T47D (cell line): ENCODE measurements around the gene CSNK1D.
A peak's percentile ranks its signal among the peaks of the same experiment; 100 is the strongest.

Source experiments
- DNase-seq, 2 experiments: peaks; one replicate each; pipeline versions ENCODE4 v3.0.0 to v3.0.0-alpha.2; 2011 to 2012; ENCODE audit warnings: low read depth in 1 of 2, low spot score in 1 of 2
- JUND ChIP-seq: IDR thresholded peaks from 2 replicates; pipeline ENCODE4 v1.6.1; 2012; ENCODE audit warnings: low read depth
- in situ Hi-C: cut with HindIII; loops from 2 replicates; pipeline ENCODE4 v1.10.0; 2016; ENCODE audit warnings: low sequenced_read_pairs, low pct_unique_long_range_greater_than_20kb

The CSNK1D gene

GRCh38 chr17:82226146-82226808 lies 47.2 kb downstream of the CSNK1D start:
- DNase-seq = no peak
- in situ Hi-C loops = no loop called here
- no peak for TF ChIP-seq JUND

- TF ChIP-seq JUND = no peak
- no peak for DNase-seq
- in situ Hi-C loops = no loop called here
These were observed 48.0 kb downstream of the CSNK1D start for GRCh38 chr17:82225368-82226029.

GRCh38 chr17:82224666-82225065 lies 48.8 kb downstream of the CSNK1D start:
- no peak for TF ChIP-seq JUND
- in situ Hi-C loops = no loop called here
- DNase-seq = no peak

GRCh38 chr17:82223517-82223916 lies 50.0 kb downstream of the CSNK1D start:
- in situ Hi-C loops = no loop called here
- TF ChIP-seq JUND = no peak
- DNase-seq = no peak

GRCh38 chr17:82222816-82223215 lies 50.7 kb downstream of the CSNK1D start:
- no peak for TF ChIP-seq JUND
- in situ Hi-C loops = no loop called here
- no peak for DNase-seq

GRCh38 chr17:82221341-82221902 lies 52.1 kb downstream of the CSNK1D start:
- in situ Hi-C loops = no loop called here
- TF ChIP-seq JUND = no peak

GRCh38 chr17:82219753-82220709 lies 53.5 kb downstream of the CSNK1D start:
- no peak for DNase-seq
- in situ Hi-C loops = no loop called here
- TF ChIP-seq JUND = no peak

More at GRCh38 chr17:82221341-82221902, 52.1 kb downstream of the CSNK1D start:
- no peak for DNase-seq

- no peak for DNase-seq
- in situ Hi-C loops = no loop called here
- TF ChIP-seq JUND = no peak
These were observed 54.4 kb downstream of the CSNK1D start for GRCh38 chr17:82219083-82219482.

GRCh38 chr17:82218349-82219075 lies 55.0 kb downstream of the CSNK1D start:
- no peak for TF ChIP-seq JUND
- no peak for DNase-seq
- in situ Hi-C loops = no loop called here

GRCh38 chr17:82217530-82218204 lies 55.8 kb downstream of the CSNK1D start:
- in situ Hi-C loops = no loop called here
- DNase-seq = peak in 1 of 2 experiments; percentile 61
- no peak for TF ChIP-seq JUND

GRCh38 chr17:82217120-82217529 lies 56.4 kb downstream of the CSNK1D start:
- in situ Hi-C loops = no loop called here
- TF ChIP-seq JUND = no peak
- no peak for DNase-seq
